ENCODE measurements around the gene FAM199X. TPM values are rescaled to one million over a fixed set of nuclear protein-coding genes. Genes with fewer than 3 reads are reported as not detected.

FAM199X gene
- total and polyA plus RNA-seq, 2 of the 8 experiments (the other 6 are each of a cell fraction or from before 2014, with no cell fraction given), result 3.1 to 14.9 TPM

GRCh38 chrX:104118765-104119164 is 47.5 kb upstream of the FAM199X start (continued):
- TF ChIP-seq SIN3A (conservative IDR thresholded peaks at IDR 0.05 in 1 of 2, IDR thresholded peaks at IDR 0.05 in 1 of 2; ENCODE audit: low read depth in 1 of 2, low read length in 2 of 2) (no peak), HDAC2 (IDR thresholded peaks at IDR 0.05; ENCODE audit: borderline replicate concordance in 1 of 2, low read depth in 2 of 2, low read length in 2 of 2) (no peak), SP1 (IDR thresholded peaks at IDR 0.05; ENCODE audit: low read depth, low read length) (no peak), BACH1 (IDR thresholded peaks at IDR 0.05; ENCODE audit: low read length) (no peak), EZH2 (IDR thresholded peaks at IDR 0.05; ENCODE audit: low read depth, low read length, severe bottlenecking) (no peak), SRF (IDR thresholded peaks at IDR 0.05; ENCODE audit: low read depth, low read length) (no peak), YY1 (IDR thresholded peaks at IDR 0.05; ENCODE audit: low read depth, low read length) (no peak)

All from H1 (cell line).